GM12892 (cell line): ENCODE data around the gene ALK.

Source experiments
- POLR2A ChIP-seq: IDR thresholded peaks from 2 replicates; pipeline ENCODE4 v1.6.1; 2011; ENCODE audit warnings: low read depth, low read length, control low read depth
- POLR2AphosphoS5 ChIP-seq: IDR thresholded peaks from 2 replicates; pipeline ENCODE4 v1.6.1; 2011; ENCODE audit warnings: low read depth, low read length, control low read depth

DNA sequence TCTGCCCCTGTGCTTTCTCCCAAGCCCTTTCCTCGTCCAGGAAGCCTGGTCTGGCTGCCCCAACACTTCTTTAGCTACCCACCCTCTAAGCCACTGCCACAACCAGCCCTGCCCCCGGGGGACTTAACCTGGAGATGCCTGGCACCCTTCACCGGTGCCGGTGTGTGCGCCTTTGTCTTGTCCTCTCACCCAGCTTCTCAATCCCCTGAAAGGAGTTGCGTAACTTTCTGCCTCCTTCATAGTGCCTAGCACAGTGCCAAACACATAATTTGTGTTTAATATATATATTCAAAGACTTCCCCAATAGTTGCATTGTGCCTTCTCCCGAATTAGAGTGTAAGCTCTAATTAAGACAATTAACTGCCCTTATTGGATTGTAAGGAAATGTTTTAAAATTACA lies 70.6 kb downstream of the ALK start:
- TF ChIP-seq POLR2AphosphoS5, result no peak
- TF ChIP-seq POLR2A, result no peak
